GM12872 (cell line): ENCODE data around the gene ANKRD33B.

Experiments
- CTCF ChIP-seq: IDR thresholded peaks from 3 replicates; pipeline ENCODE4 v1.5.1; 2011; ENCODE audit warnings: low read depth, mild to moderate bottlenecking, low read length, moderate library complexity; ENCODE audit not compliant: insufficient read depth

Gene ANKRD33B

GRCh38 chr5:10689391-10690081 is 125.7 kb downstream of the ANKRD33B start:
- TF ChIP-seq CTCF = peak; percentile 59

GRCh38 chr5:10690460-10691440 is 126.9 kb downstream of the ANKRD33B start:
- no peak for TF ChIP-seq CTCF

- TF ChIP-seq CTCF = no peak
These were observed 128.2 kb downstream of the ANKRD33B start for GRCh38 chr5:10691826-10692785.

GRCh38 chr5:10695055-10695649 is 131.3 kb downstream of the ANKRD33B start:
- TF ChIP-seq CTCF = peak; percentile 77

- no peak for TF ChIP-seq CTCF
These were observed 132.1 kb downstream of the ANKRD33B start for GRCh38 chr5:10695759-10696543.

- no peak for TF ChIP-seq CTCF
These were observed 135.5 kb downstream of the ANKRD33B start for GRCh38 chr5:10699281-10699874.
